Heart left ventricle (tissue), 13 donors: ENCODE results near the gene OPN1MW.

ENCODE experiments used
- CTCF ChIP-seq, 12 donors: fragments of 200-600 bp; sonication (generic) in 4 of 12; IDR thresholded peaks; one replicate each; pipeline versions ENCODE4 v1.5.0 to v1.8.0; 2018 to 2022; ENCODE audit warnings: antibody characterized with exemption in 12 of 12, mild to moderate bottlenecking in 5 of 12
- POLR2A ChIP-seq, 2 donors: fragments of 450-650 bp; IDR thresholded peaks; one replicate each; pipeline ENCODE4 v1.6.1; 2017; ENCODE audit warnings: antibody characterized with exemption in 2 of 2, mild to moderate bottlenecking in 2 of 2, moderate library complexity in 2 of 2
- donor health status: ischemic (EF 13 %, LVEDD 7.1; RV severe dilation, severe dysfunction).
- donor health status: DM: no; HTN: yes; CAD: no.
- donor health status: DM: no; HTN: no; CAD: no.
- donor health status: ischemic (EF 25% LVEDD 6.9; RV normal size, moderate dysfunction).
- donor health status: ischemic (EF 25% LVEDD 5.7; RV mildly dilated, moderate dysfunction).
- donor health status: ischemic (EF 35%, LVEDD 5.7; RV mildly dilated, moderate dysfunction).
- donor health status: nonischemic (EF 11% LVEDD 7.7; RV severe dilation, severe dysfunction).
- donor health status: DM: yes; HTN: yes; CAD: no.
- donor health status: PGD.
- donor health status: ischemic (EF 29% LVEDD 5.4; RV normal size, mild dysfunction).
- donor health status: nonischemic (EF 23%, LVEDD 6.1; RV moderate dilation, normal function).

GRCh38 chrX:154140206-154140605 is 42.2 kb upstream of the OPN1MW start:
- TF ChIP-seq CTCF (IDR thresholded peaks at IDR 0.05) (no peak), POLR2A (IDR thresholded peaks at IDR 0.05) (no peak)
